NCI-H524 treated with DMSO at 0.1 percent for 48 hours (cell line): ENCODE data around the gene DUOX1.
A peak's percentile ranks its signal among the peaks of the same experiment; 100 is the strongest.

ENCODE experiments used
- DNase-seq: peaks from one replicate; lab custom pipeline; 2025; lab: John Stamatoyannopoulos, UW

Gene DUOX1

GRCh38 chr15:45106002-45106790 is 23.6 kb upstream of the DUOX1 start:
- no peak for DNase-seq

GRCh38 chr15:45107941-45108630 is 21.7 kb upstream of the DUOX1 start:
- DNase-seq: no peak

GRCh38 chr15:45110256-45110820 is 19.5 kb upstream of the DUOX1 start:
- DNase-seq: no peak

DNA sequence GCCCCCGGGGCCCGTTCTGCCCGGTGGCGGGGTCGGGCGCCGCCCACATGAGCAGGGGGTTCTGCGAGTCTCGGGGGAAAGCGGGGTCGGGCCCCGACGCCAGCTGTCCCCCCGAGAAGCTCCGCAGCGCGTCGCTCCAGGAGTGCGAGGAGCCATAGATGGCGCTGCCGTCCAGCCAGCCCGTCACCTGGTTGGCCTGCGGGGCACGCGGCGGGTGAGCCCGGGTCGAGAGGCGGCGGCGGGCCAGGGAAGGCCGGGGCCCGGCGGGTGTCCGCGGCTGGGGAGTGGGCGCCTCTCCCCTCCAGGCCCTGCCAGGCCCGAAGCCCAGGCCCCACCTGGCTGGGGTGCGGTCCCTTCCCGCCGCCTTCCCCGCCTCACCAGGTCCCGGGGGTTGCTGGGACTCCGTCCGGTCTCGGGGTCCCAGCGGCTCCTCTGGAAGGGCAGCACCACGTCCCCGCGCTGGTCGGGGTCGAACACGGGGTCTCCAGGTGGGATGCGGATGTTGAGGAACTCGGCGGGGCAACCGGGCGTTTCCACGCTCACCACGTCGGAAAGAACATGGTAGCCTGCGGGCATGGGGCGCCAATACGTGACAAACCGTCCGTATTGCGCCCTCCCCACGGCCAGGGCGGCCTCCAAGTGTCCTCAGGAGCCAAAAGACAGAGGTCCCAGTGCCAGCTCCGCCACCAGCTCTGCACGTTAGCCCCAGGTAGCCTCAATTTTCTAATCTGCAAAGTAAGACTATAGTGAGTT is 18.2 kb upstream of the DUOX1 start:
- no peak for DNase-seq

DNA sequence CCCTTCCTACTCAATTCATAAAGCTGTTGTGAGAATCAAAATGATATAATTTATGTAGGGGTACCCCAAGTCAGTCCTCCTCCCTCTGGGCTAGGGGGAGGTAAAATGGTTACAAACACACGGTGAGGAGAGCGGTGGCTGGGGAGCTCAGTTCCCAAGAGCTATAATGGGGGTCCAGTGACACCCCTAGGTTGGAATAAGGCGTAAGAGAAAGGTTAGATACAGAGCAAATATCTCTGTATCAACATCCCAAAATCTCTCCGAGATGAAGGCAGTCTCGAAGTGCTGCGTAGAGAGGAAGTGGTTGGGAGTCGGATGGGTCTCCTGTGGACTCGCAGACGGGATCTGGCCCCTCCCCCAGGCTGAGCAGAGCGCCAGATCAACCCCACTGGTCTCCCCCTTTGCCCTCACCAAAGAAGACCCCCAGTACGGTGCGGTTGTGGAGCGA is 17.6 kb upstream of the DUOX1 start:
- DNase-seq: no peak

DNA sequence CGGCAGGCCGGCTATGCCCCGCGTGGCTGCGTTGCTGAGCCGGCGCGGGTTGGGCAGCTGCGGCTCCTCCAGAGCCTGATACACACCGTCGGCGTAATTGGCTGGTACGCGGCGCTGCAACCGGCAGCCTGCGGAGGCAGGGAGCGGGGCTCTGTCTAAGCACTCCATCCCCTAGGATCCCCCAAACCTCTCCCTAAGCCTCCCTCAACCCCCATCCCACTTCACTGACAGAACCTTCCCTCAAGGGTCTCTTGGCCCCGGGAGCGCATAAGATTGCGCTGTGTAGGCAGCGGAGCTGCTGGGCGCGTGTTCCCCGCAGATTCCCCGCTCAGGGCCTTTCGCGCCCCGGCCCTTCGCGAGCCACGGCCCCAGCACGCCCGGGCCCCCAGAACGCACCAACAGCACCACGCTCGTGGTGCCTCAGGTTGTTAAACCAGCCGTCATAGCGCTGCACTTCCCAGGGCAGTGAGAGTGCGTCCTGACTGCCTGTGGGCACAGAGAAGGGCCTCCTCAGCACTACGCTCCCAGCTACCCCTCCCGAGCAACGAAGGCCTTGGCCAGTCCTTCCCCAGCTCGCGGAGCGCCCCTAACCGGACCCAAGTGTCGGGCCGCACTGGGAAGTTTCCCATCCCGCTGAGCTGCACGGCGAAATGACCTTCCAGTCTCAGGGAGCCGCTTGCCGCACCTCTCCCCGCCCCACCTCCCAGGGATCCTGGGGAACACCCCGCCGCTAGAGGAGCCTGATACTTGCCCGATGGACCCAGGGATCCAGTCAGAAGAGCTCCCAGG is 17.0 kb upstream of the DUOX1 start:
- no peak for DNase-seq

DNA sequence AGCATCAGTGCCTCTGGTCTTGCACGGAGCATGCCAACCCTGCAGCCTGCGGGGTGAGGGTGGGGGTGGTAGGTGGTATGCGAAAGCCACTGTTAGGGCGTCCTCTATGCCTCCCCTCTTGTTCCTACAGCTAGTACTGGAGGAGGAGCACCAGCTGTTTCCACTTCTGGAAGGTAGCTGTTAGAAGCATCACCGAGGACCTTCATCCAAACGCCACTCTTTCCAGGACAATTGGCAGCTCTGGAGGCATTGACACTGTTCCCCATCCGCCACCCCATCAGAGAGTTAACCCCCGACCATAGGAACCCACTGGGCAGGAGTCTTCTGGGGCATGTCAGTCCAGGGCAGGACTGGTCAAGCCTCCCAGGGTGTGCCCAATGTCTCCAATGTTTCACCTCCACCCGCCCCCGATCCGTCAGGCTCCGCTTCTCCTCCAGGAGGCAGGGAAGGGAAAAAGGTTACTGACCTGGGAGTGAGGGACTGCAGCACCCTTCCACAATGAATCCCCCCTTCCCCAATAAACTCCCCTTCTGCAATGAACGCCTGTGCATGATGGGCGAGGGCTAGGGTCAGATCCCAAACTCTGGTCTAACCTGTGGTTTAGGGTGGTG is 16.3 kb upstream of the DUOX1 start:
- no peak for DNase-seq

DNA sequence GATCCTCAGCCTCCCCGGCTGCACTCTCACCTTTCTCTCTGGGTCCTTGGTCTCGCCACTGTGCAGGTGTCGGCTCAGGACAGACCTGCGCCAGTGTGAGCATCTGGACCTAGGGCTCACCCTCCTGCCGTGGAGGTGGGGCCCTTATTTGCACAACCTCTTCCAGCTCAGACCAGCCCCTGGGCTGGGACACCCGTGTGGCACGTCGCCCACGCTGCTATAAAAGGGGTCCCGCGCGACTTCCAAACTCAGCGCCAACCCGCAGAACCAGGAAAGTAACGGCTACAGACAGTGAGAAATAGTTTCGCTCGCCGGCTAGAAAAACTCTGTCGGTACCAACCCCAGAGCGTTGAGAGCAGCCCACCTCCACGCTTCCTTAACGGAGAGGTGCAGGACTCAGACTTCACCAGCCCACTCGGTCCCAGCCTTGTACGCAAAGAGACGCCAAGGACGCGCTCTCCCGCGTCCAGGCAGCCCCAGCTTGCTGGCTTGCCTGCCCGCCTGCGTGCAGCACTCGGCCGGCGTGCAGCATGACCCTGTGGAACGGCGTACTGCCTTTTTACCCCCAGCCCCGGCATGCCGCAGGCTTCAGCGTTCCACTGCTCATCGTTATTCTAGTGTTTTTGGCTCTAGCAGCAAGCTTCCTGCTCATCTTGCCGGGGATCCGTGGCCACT is 15.6 kb upstream of the DUOX1 start, which contains the start of the genes DUOX2 and DUOXA2:
Gene DUOX2, minus strand, starts transcription at position 97 of the 675 bp plus-strand sequence. CDS start 761 bp downstream, outside the sequence.
Gene DUOXA2, plus strand, starts transcription at position 251 of the 675 bp plus-strand sequence. Its CDS starts 280 bp downstream, at position 531.
- DNase-seq: no peak

- no peak for DNase-seq
Observed at GRCh38 chr15:45114751-45115085, 15.1 kb upstream of the DUOX1 start.

DNA sequence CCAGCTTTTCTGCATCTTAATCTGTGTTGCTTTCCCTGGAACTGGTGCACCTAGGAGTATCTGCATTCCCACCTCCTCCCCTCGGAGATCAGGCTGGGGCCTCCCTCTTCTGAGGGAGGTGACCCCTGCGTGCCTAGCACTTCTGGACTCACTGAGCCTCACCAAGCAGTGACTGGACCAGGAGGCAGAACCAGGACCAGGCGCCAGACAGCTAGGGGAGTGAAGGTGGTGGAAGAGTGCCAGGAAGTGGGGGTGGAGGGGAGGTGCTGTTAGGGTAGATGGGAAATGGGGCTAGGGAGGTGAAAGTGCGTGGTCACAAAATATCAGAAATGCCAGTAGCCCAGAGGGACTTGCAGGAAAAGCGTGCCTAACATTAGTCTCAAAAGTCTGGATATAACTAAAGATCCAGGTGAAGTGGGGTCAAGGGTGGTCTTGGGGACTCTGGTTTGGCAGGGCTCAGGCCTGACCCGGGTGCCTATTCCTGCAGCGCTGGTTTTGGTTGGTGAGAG is 14.4 kb upstream of the DUOX1 start:
- no peak for DNase-seq

GRCh38 chr15:45116006-45116481 is 13.8 kb upstream of the DUOX1 start:
- DNase-seq: no peak

- DNase-seq: no peak
Observed at GRCh38 chr15:45116482-45117307, 13.1 kb upstream of the DUOX1 start.

DNA sequence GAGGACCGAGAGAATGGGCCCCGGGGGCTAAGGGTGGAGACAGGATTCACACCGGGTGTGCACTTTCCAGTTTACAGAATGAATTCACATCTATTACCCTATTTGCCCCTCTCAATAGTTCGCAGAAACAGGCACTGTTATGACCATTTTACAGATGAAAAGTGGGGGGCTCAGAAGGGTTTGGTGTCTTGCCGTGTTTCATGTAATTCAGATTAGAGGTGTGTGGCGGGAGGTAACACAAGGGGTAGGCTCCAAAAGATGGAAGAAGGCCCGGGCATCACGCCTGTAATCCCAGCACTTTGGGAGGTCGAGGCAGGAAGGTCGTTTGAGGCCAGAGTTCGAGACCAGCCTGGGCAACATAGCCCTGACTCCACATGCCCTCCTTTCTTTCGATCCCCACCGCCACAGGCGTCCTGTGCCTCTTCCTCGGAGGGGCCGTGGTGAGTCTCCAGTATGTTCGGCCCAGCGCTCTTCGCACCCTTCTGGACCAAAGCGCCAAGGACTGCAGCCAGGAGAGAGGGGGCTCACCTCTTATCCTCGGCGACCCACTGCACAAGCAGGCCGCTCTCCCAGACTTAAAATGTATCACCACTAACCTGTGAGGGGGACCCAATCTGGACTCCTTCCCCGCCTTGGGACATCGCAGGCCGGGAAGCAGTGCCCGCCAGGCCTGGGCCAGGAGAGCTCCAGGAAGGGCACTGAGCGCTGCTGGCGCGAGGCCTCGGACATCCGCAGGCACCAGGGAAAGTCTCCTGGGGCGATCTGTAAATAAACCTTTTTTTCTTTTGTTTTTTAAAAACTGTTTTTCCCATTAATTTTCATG is 12.3 kb upstream of the DUOX1 start:
- no peak for DNase-seq

- peak; percentile 76 for DNase-seq
Observed at GRCh38 chr15:45118131-45118588, 11.6 kb upstream of the DUOX1 start.

DNA sequence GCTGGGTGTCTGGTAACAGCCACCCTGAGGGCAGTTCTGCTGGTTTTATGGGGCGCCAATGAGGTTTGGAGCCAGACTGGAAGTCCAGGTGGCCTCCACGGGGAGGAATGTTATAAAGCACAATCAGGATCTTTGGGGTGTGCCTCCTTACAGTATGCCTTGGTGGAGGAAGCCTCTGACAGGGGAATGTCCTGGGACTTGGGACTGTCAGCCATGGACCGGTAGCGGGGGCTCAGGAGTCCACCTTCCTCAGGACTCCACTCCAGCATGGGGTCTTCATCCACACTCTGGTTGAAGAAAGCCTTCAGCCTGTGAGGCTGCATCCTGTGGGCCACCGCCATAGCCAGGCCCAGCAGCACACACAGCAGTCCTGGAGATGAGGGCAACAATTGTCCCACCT is 10.8 kb upstream of the DUOX1 start:
- no peak for DNase-seq

DNA sequence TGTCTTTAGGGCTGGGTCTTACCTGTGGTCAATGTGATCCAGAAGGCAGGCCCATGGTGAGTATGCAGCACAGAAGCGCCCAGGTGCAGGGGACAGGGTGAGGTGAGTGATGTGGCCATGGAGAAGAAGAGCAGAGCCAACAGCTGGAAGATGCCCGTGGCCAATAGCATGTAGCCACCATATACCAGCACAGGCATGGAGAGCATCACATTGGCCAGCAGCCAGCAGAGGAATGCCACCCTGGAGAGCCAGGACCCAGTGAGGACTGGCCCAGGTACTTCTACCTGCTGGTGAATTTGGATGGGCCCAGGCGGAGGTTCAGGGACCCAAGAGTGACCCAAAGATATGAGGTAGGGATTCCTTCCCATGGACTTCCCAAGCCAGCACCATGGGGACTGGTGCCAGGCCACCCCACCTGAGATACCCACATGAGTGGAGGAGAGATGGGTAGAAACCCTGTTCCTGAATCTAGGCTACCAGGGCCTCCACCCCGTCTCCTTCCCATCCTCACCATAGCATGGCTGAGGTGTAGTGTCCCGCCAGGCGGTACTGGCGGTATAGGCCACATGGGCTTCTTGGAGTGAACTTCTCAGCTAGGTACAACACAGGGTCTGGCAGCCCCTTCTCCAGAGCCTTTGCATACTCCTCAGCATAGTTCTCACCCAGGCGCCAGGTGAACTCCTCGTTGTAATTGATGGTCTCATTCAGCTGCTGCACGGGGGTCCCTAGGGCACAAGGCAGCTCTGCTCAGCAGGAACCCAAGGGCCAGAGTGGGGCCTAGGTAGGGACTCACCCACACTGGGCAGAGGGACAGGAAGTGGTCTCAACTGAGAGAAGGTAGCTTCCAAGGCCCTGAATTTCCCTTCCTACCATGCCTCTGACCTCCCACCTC is 9.5 kb upstream of the DUOX1 start:
- no peak for DNase-seq

DNA sequence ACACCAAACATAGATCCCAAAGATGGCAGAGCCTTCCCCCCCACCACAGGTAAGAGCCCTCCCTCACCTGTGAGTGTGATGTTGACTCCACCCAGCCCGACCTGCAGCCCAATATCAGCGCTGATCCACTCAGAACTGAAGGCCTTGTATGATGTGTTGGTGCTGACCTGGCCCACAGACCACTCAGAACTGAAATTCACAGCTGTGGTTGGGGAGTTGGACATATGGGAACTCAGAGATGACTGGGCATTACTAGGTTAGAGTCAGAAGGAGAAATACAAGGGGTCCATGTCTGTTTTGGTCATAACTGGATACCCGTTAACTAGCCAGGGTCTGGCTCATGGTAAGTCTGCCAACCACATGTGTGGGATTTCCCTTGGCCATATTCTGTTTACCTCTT is 8.8 kb upstream of the DUOX1 start:
- no peak for DNase-seq
